GM15510 (cell line): ENCODE results near the gene LIN7B.
A peak's percentile ranks its signal among the peaks of the same experiment; 100 is the strongest.

Experiments
- POLR2A ChIP-seq: IDR thresholded peaks from 3 replicates; pipeline ENCODE4 v1.6.1; 2011; ENCODE audit warnings: borderline replicate concordance; ENCODE audit not compliant: insufficient read length; ENCODE audit errors: extremely low read depth

The LIN7B gene

GRCh38 chr19:49086296-49086695, 27.9 kb upstream of the LIN7B start:
- TF ChIP-seq POLR2A: no peak

GRCh38 chr19:49091391-49092038, 22.7 kb upstream of the LIN7B start:
- TF ChIP-seq POLR2A: no peak

- no peak for TF ChIP-seq POLR2A
Measured at GRCh38 chr19:49092686-49093085, 21.5 kb upstream of the LIN7B start.

GRCh38 chr19:49094505-49095482, 19.4 kb upstream of the LIN7B start:
- no peak for TF ChIP-seq POLR2A

GRCh38 chr19:49097453-49098288, 16.5 kb upstream of the LIN7B start:
- no peak for TF ChIP-seq POLR2A

GRCh38 chr19:49098795-49099194, 15.4 kb upstream of the LIN7B start:
- TF ChIP-seq POLR2A: no peak

GRCh38 chr19:49101160-49101559, 13.0 kb upstream of the LIN7B start:
- TF ChIP-seq POLR2A: no peak

GRCh38 chr19:49102303-49102702, 11.9 kb upstream of the LIN7B start:
- no peak for TF ChIP-seq POLR2A

- TF ChIP-seq POLR2A: no peak
Measured at GRCh38 chr19:49103331-49104085, 10.7 kb upstream of the LIN7B start.

- no peak for TF ChIP-seq POLR2A
Measured at GRCh38 chr19:49104229-49104864, 9.8 kb upstream of the LIN7B start.

- TF ChIP-seq POLR2A: no peak
Measured at GRCh38 chr19:49106648-49107135, 7.5 kb upstream of the LIN7B start.

- TF ChIP-seq POLR2A: no peak
Measured at GRCh38 chr19:49107625-49108459, 6.3 kb upstream of the LIN7B start.

- peak; percentile 18 for TF ChIP-seq POLR2A
Measured at GRCh38 chr19:49109051-49109450, 5.1 kb upstream of the LIN7B start.
